GM12872 (cell line): ENCODE measurements around the gene SLC6A20.

ENCODE experiments used
- TF ChIP-seq, protein P1 (sequence below): IDR thresholded peaks from 3 replicates; pipeline ENCODE4 v1.5.1; 2011; ENCODE audit warnings: low read depth, mild to moderate bottlenecking, low read length, moderate library complexity; ENCODE audit not compliant: insufficient read depth

The SLC6A20 gene

DNA sequence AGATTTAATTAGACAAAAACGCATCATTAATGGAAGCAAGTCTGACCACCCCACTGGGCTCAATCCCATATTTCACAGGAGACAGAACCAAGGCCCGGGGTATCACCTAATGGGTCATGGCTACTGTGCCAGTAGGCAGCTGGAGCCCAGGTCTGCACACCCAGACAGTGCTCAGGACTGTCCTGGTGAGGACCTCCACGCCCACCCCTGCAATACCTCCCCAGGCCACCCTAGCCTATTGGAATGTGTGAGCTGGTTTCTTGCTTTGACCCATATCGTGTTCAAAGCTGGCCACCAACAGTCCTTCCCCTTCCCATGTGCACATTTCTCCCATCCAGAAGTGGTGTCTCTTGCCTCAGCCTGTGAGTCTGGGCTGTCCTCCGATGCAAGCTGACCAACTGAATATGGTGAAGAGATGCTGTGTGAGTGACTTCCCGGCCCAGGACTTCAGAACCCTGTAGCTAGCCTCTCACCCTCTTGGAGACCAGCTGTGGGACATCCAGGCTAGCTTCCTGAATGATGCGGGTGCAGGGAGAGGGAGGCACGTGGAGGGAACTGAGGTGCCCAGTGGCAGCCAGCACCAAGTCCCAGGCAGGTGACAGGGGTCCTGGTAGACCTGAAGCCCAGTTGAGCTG lies 19.1 kb downstream of the SLC6A20 start:
- TF ChIP-seq, protein P1, sequence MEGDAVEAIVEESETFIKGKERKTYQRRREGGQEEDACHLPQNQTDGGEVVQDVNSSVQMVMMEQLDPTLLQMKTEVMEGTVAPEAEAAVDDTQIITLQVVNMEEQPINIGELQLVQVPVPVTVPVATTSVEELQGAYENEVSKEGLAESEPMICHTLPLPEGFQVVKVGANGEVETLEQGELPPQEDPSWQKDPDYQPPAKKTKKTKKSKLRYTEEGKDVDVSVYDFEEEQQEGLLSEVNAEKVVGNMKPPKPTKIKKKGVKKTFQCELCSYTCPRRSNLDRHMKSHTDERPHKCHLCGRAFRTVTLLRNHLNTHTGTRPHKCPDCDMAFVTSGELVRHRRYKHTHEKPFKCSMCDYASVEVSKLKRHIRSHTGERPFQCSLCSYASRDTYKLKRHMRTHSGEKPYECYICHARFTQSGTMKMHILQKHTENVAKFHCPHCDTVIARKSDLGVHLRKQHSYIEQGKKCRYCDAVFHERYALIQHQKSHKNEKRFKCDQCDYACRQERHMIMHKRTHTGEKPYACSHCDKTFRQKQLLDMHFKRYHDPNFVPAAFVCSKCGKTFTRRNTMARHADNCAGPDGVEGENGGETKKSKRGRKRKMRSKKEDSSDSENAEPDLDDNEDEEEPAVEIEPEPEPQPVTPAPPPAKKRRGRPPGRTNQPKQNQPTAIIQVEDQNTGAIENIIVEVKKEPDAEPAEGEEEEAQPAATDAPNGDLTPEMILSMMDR: no peak

DNA sequence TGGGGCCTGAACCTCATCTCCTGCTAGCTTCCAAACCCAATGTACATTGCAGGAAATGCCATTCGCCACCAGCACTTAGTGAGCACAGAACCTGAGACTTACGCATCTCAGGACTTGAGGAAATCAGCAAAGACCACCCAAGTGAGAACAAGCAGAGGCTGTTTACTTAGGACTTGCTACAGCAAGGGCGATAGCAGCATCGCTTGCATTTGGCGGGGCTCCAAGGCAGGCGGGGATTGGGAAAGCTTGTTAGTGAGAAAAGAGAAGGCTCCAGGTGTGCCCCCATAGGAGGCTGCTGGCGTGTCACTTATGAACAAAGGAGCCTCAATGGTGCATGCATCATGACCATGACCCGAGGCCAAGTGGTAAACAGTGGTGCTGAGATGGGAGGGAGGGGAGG lies 19.7 kb downstream of the SLC6A20 start:
- TF ChIP-seq, protein P1: no peak

DNA sequence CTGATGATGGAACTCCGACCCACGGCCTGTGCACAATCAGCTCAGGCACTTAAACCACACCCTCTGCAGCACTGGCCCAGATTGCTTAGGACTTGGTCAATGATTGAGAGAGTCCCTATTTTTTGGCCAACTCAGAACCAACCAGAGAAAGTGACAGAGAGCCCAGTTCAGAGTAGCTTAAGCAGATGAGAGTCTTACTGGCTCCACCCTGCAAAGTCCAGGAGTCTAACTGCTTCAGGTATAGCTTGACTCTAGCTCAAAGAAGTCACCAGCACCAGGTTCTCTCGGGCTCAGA lies 20.1 kb downstream of the SLC6A20 start:
- TF ChIP-seq, protein P1: no peak

DNA sequence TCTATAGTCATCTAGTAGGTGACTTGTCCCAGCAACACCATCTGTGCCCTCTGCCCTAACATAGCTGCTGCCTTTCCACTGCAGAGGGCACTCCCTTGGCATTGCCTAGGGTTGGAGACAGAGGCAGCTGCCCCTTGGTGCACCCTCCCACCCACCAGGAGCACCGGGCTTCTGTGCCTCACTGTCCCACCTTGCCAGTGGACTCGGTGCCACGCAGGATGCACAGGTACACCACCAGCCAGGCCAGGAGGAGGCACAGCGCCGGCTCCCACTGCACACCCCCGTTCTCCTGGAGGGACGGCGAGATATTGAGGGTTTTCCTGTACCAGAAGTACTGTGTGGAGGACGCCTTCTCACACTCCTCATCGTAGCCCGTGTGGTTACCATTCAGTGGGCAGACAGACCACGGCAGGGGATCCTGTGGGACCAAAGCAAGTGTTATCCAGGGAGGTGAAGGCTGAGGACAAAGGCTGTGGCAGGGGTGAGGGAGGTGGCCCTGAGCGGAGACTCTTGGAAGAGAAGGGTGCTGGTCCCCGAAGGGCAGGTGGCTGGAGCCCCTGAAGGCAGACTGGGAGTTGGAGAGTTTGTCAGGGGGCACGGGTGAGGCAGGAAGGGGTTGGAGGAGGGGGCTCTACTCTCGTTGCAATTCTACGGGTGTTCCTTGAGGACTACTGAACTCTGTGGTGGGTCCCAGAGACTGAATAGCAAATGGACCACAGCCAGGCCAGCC lies 20.6 kb downstream of the SLC6A20 start:
- TF ChIP-seq, protein P1: no peak

DNA sequence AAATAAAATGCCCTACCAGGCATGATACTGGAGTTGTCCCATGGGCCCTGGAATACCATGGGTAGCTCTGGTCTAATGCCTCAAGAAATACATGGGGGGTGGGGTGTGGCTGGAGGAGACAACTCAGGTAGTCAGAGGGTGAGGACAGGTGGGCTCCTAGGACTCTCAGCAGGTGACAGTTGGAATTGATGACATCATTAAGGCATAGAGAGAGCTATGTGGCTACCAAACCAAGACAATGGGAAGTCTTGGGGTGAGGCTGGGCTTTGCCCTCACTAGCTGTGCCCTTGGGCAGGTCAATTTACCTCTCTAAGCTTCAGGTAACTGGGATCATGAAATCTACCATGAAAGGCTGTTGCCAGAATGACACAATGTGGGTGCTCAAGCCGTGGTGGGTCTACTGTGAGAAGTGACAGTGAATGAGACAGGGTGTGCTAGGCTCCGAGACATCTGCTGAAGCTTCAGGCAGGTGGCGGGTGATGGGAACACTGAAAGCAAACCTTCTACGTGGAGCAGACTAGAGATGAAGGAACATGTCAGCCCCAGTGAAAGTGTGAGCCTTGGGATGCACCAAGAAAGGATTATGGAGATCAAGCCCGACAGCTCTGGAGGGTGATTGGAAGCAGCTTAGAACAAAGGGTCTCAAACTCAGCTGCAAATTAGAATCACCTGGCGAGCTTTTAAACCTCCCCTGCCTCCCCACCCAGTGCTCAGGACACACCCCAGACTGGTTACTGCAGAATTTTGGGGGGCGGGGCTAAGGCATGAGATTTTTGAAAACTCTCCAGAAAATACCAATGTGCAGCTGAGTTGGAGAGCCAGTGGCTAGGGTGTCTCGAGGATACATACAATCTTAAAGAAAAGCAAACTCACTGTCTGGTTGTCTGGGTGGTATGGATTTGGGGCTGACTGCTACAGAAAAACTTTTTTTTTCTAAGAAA lies 21.5 kb downstream of the SLC6A20 start:
- TF ChIP-seq, protein P1: no peak

DNA sequence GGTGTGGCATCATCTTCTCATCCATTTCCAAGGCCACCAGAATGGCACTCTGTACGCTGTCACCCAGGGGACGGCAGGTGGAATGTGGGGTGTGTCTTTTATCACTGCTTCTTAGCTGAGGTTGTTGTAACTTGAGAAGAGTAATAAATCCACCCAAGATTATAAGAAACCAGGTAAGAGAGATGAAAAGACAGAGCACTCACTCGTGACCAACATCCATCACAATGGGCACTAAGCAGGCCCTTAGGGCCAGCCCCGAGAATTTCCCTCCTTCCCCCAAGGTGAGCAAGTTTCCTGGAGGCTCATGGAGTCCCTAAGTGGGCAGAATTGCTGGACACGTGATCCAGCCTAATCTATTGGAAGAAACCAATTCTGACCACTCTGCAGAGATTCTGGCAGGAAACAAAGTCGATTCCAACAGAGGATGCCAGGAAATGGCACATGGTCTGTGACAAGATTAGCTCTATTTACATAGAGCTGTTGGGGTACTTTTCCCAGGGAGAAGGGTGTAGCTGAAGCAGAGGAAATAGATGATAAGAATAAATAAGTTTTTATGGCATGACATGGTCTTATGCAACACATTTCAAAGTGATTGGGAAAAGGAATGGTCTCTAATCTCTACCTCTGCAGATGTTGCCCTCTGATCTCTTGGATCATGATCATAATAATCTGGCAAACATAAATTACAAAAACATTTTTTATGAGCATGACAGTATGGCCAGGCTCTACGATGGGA lies 22.5 kb downstream of the SLC6A20 start:
- TF ChIP-seq, protein P1: no peak

DNA sequence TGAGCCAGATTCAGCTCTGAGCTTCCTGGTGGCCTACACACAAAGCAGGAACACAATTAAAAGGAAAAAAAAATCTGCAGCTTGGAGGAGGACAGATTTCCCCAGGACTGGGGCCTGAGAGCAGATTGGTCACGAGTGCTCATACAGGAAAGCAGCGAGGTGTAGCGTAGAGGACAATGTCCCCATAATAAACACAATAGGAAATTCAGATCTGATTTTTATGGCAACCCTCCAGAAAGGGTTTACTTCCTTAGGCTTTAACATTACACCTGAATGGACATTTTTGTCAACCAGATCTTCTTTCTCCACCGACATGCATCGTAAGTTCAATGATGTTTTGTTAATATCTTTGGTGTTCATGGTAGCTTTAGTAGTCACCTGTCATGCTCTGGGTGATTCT lies 23.3 kb downstream of the SLC6A20 start:
- TF ChIP-seq, protein P1: no peak
